Activated CD4-positive, alpha-beta memory T cell treated with anti-CD3 and anti-CD28 coated beads for 36 hours (primary cell): ENCODE data around the gene PTBP2. TPM values are rescaled to one million over a fixed set of nuclear protein-coding genes. Genes with fewer than 3 reads are reported as not detected.

Source experiments
- CTCF ChIA-PET: fragments of 350-600 bp; sonication (Branson Sonifier 250); formaldehyde crosslinking; loops from one replicate; lab custom pipeline; 2021; ENCODE audit warnings: antibody characterized with exemption, inconsistent platforms; lab: Charles Lee
- POLR2A ChIA-PET: fragments of 350-600 bp; sonication (Branson Sonifier 250); formaldehyde crosslinking; loops from one replicate; lab custom pipeline; 2021; ENCODE audit warnings: antibody characterized with exemption; lab: Charles Lee
- DNase-seq: peaks from one replicate; pipeline ENCODE4 v3.0.0-alpha.2; 2020
- H3K27ac Mint-ChIP-seq: one replicate; pipeline ENCODE4 v1.8.0; 2021; ENCODE audit warnings: mixed read lengths
- H3K27me3 Mint-ChIP-seq: one replicate; pipeline ENCODE4 v1.8.0; 2021; ENCODE audit warnings: mixed read lengths
- H3K36me3 Mint-ChIP-seq: one replicate; pipeline ENCODE4 v1.8.0; 2021; ENCODE audit warnings: mixed read lengths
- H3K4me1 Mint-ChIP-seq: one replicate; pipeline ENCODE4 v1.8.0; 2021; ENCODE audit warnings: low read depth, mixed read lengths
- H3K4me3 Mint-ChIP-seq: one replicate; pipeline ENCODE4 v1.8.0; 2021; ENCODE audit warnings: mild to moderate bottlenecking, mixed read lengths
- H3K9me3 Mint-ChIP-seq: one replicate; pipeline ENCODE4 v1.8.0; 2021; ENCODE audit warnings: mixed read lengths
- intact Hi-C: fragments of 100-400 bp; cut with micrococcal nuclease; formaldehyde crosslinking; loops from one replicate; pipeline ENCODE4 v1.15.1; 2023
- total RNA-seq, 2 experiments: library from RNA; stranded (reverse); gene quantifications; one replicate each; pipeline ENCODE4 v1.2.3, GENCODE V29; 2021

Gene PTBP2
- total RNA-seq, 2 experiments from 2014 or later: 9.2 to 10.1 TPM

GRCh38 chr1:96834986-96835385 lies 113.4 kb downstream of the PTBP2 start:
- DNase-seq: no peak
- POLR2A ChIA-PET: no interaction called here
- no peaks in the 10 kb centered on the region for H3K27me3 Mint-ChIP-seq
- CTCF ChIA-PET: no interaction called here
- H3K27ac Mint-ChIP-seq: no peak overlapping the region
- H3K4me3 Mint-ChIP-seq: no peak overlapping the region
- H3K4me1 Mint-ChIP-seq: no peaks in the 10 kb centered on the region
- H3K9me3 Mint-ChIP-seq: no peaks in the 10 kb centered on the region
- intact Hi-C loops: no loop called here
- no peaks in the 10 kb centered on the region for H3K36me3 Mint-ChIP-seq

- POLR2A ChIA-PET: no interaction called here
- Mint-ChIP-seq H3K4me1 (no peaks in the 10 kb centered on the region), H3K9me3 (no peaks in the 10 kb centered on the region), H3K36me3 (no peaks in the 10 kb centered on the region), H3K27ac (no peak overlapping the region), H3K4me3 (no peak overlapping the region), H3K27me3 (no peaks in the 10 kb centered on the region)
- intact Hi-C loops: no loop called here
- CTCF ChIA-PET: interaction anchor here (0.9 kb wide), 1 partner anchor 8 kb away, joined by 3 read pairs; no protein-coding TSS in a partner anchor
- no peak for DNase-seq
These were observed 115.6 kb downstream of the PTBP2 start for GRCh38 chr1:96837057-96837780.

- Mint-ChIP-seq H3K4me3 (no peak overlapping the region), H3K27me3 (no peaks in the 10 kb centered on the region), H3K4me1 (no peaks in the 10 kb centered on the region), H3K9me3 (no peaks in the 10 kb centered on the region), H3K36me3 (no peaks in the 10 kb centered on the region), H3K27ac (no peak overlapping the region)
- DNase-seq: no peak
- intact Hi-C loops: no loop called here
- POLR2A ChIA-PET: no interaction called here
- CTCF ChIA-PET: no interaction called here
These were observed 116.2 kb downstream of the PTBP2 start for GRCh38 chr1:96837781-96838216.

- no peaks in the 10 kb centered on the region for H3K27me3 Mint-ChIP-seq
- ChIA-PET CTCF (interaction anchor here (0.6 kb wide), 1 partner anchor 604 kb away, joined by 3 read pairs; no protein-coding TSS in a partner anchor), POLR2A (no interaction called here)
- H3K4me1 Mint-ChIP-seq: no peaks in the 10 kb centered on the region
- H3K9me3 Mint-ChIP-seq: no peaks in the 10 kb centered on the region
- H3K27ac Mint-ChIP-seq: no peak overlapping the region
- intact Hi-C loops: no loop called here
- no peaks in the 10 kb centered on the region for H3K36me3 Mint-ChIP-seq
- H3K4me3 Mint-ChIP-seq: no peak overlapping the region
- no peak for DNase-seq
These were observed 118.8 kb downstream of the PTBP2 start for GRCh38 chr1:96840396-96840795.

GRCh38 chr1:96842215-96842614 lies 120.6 kb downstream of the PTBP2 start:
- H3K4me1 Mint-ChIP-seq: no peaks in the 10 kb centered on the region
- ChIA-PET CTCF (no interaction called here), POLR2A (no interaction called here)
- no peaks in the 10 kb centered on the region for H3K9me3 Mint-ChIP-seq
- intact Hi-C loops: no loop called here
- no peak overlapping the region for H3K4me3 Mint-ChIP-seq
- no peaks in the 10 kb centered on the region for H3K36me3 Mint-ChIP-seq
- no peak overlapping the region for H3K27ac Mint-ChIP-seq
- no peaks in the 10 kb centered on the region for H3K27me3 Mint-ChIP-seq
- DNase-seq: no peak

GRCh38 chr1:96843196-96843595 lies 121.6 kb downstream of the PTBP2 start:
- no peaks in the 10 kb centered on the region for H3K36me3 Mint-ChIP-seq
- intact Hi-C loops: no loop called here
- POLR2A ChIA-PET: no interaction called here
- no peaks in the 10 kb centered on the region for H3K4me1 Mint-ChIP-seq
- CTCF ChIA-PET: no interaction called here
- H3K27me3 Mint-ChIP-seq: no peaks in the 10 kb centered on the region
- no peak for DNase-seq
- no peak overlapping the region for H3K27ac Mint-ChIP-seq
- H3K9me3 Mint-ChIP-seq: no peaks in the 10 kb centered on the region
- H3K4me3 Mint-ChIP-seq: no peak overlapping the region

- Mint-ChIP-seq H3K27me3 (no peaks in the 10 kb centered on the region), H3K27ac (no peak overlapping the region), H3K4me3 (no peak overlapping the region), H3K9me3 (no peaks in the 10 kb centered on the region), H3K36me3 (no peaks in the 10 kb centered on the region), H3K4me1 (no peaks in the 10 kb centered on the region)
- POLR2A ChIA-PET: no interaction called here
- intact Hi-C loops: no loop called here
- DNase-seq: no peak
- CTCF ChIA-PET: no interaction called here
These were observed 122.0 kb downstream of the PTBP2 start for GRCh38 chr1:96843601-96844000.

- H3K4me1 Mint-ChIP-seq: no peaks in the 10 kb centered on the region
- POLR2A ChIA-PET: no interaction called here
- CTCF ChIA-PET: interaction anchor here (0.8 kb wide), 1 partner anchor 9 kb away, joined by 3 read pairs; no protein-coding TSS in a partner anchor
- H3K27me3 Mint-ChIP-seq: no peaks in the 10 kb centered on the region
- no peak overlapping the region for H3K27ac Mint-ChIP-seq
- no peaks in the 10 kb centered on the region for H3K36me3 Mint-ChIP-seq
- H3K9me3 Mint-ChIP-seq: no peaks in the 10 kb centered on the region
- no peak overlapping the region for H3K4me3 Mint-ChIP-seq
- DNase-seq: peak; percentile 52
- intact Hi-C loops: loop anchor here (2.0 kb wide), 1 partner anchor 609 kb away; no protein-coding TSS in a partner anchor
These were observed 123.9 kb downstream of the PTBP2 start for GRCh38 chr1:96845464-96845863.

GRCh38 chr1:96861836-96862235 lies 140.3 kb downstream of the PTBP2 start:
- no peak overlapping the region for H3K4me3 Mint-ChIP-seq
- no peak overlapping the region for H3K27ac Mint-ChIP-seq
- peaks cover 1% of the 10 kb centered on the region for H3K27me3 Mint-ChIP-seq
- ChIA-PET POLR2A (no interaction called here), CTCF (no interaction called here)
- H3K4me1 Mint-ChIP-seq: no peaks in the 10 kb centered on the region
- DNase-seq: no peak
- no peaks in the 10 kb centered on the region for H3K36me3 Mint-ChIP-seq
- intact Hi-C loops: no loop called here
- H3K9me3 Mint-ChIP-seq: peaks cover 2% of the 10 kb centered on the region

GRCh38 chr1:96863449-96863848 lies 141.9 kb downstream of the PTBP2 start:
- intact Hi-C loops: no loop called here
- ChIA-PET POLR2A (no interaction called here), CTCF (no interaction called here)
- Mint-ChIP-seq H3K36me3 (no peaks in the 10 kb centered on the region), H3K27ac (no peak overlapping the region), H3K27me3 (peaks cover 1% of the 10 kb centered on the region), H3K9me3 (peaks cover 2% of the 10 kb centered on the region), H3K4me1 (no peaks in the 10 kb centered on the region), H3K4me3 (no peak overlapping the region)
- no peak for DNase-seq
